Osteocyte (in vitro differentiated cells): ENCODE results near the gene MYO16. TPM values are rescaled to one million over a fixed set of nuclear protein-coding genes. Genes with fewer than 3 reads are reported as not detected.

ENCODE experiments used
- DNase-seq: peaks from one replicate; pipeline ENCODE4 v3.0.0; 2021; ENCODE audit warnings: mixed read lengths; ENCODE audit not compliant: unreplicated experiment; ENCODE audit errors: extremely low spot score
- H3K27ac Mint-ChIP-seq: one replicate; pipeline ENCODE4 v1.8.0; 2021; ENCODE audit warnings: mild to moderate bottlenecking, mixed read lengths; ENCODE audit not compliant: unreplicated experiment
- H3K27me3 Mint-ChIP-seq: one replicate; pipeline ENCODE4 v1.8.0; 2021; ENCODE audit warnings: mixed read lengths; ENCODE audit not compliant: unreplicated experiment
- H3K36me3 Mint-ChIP-seq: one replicate; pipeline ENCODE4 v1.8.0; 2021; ENCODE audit warnings: mixed read lengths; ENCODE audit not compliant: unreplicated experiment
- H3K4me1 Mint-ChIP-seq: one replicate; pipeline ENCODE4 v1.8.0; 2021; ENCODE audit warnings: mixed read lengths; ENCODE audit not compliant: unreplicated experiment
- H3K4me3 Mint-ChIP-seq: one replicate; pipeline ENCODE4 v1.8.0; 2021; ENCODE audit warnings: mild to moderate bottlenecking, moderate library complexity, mixed read lengths; ENCODE audit not compliant: unreplicated experiment
- H3K9me3 Mint-ChIP-seq: one replicate; pipeline ENCODE4 v1.8.0; 2021; ENCODE audit warnings: mixed read lengths; ENCODE audit not compliant: unreplicated experiment
- total RNA-seq: library from RNA; stranded (reverse); gene quantifications from 2 replicates; pipeline ENCODE4 v1.2.1, GENCODE V29; 2021
- TF ChIP-seq, protein P1 (sequence below): fragments of 200-600 bp; sonication (generic); IDR thresholded peaks from 2 replicates; pipeline ENCODE4 v1.5.0; 2021; ENCODE audit warnings: antibody characterized with exemption, mild to moderate bottlenecking, moderate library complexity

MYO16 gene
- total RNA-seq, 1 donor from 2014 or later: 0.13 TPM

DNA sequence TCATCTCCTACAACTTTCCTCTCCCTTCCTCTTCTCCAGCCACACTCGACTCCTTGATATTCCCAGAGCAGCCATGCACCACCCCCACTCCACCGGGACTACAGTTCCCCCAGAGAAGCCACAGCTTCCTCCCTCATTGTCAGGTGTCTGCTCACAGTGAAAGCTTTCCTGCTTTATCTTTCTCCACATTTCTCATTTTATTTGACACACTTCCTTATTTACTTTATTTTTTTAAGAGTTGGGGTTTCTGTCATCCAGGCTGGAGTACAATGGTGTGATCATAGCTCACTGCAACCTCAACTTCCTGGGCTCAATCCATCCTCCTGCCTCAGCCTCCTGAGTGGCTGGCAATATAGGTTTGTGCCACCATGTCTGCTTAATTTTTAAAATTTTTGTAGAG, 464.6 kb downstream of the MYO16 start:
- Mint-ChIP-seq H3K36me3 (no peaks in the 10 kb centered on the region), H3K4me3 (no peak overlapping the region), H3K27me3 (peaks cover 17% of the 10 kb centered on the region)

DNA sequence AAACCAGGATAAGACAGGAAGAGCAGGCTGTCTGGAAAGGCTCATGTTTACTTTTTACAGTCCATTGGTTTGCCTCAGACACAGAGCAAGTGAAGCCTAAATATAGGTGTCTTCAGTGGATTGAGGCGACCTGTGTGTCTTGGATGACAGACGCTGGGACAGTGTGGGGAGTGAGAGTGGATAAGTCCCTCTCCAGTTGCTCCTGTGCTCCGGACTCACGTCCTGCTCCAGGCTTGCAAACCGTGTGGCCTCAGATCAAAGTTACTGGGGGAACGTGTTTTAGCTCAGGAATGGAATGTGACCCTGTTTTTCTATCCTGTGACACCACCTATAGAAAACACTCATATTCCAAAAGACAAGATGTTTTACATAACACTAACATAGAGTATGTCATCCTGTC, 465.7 kb downstream of the MYO16 start:
- TF ChIP-seq, protein P1, sequence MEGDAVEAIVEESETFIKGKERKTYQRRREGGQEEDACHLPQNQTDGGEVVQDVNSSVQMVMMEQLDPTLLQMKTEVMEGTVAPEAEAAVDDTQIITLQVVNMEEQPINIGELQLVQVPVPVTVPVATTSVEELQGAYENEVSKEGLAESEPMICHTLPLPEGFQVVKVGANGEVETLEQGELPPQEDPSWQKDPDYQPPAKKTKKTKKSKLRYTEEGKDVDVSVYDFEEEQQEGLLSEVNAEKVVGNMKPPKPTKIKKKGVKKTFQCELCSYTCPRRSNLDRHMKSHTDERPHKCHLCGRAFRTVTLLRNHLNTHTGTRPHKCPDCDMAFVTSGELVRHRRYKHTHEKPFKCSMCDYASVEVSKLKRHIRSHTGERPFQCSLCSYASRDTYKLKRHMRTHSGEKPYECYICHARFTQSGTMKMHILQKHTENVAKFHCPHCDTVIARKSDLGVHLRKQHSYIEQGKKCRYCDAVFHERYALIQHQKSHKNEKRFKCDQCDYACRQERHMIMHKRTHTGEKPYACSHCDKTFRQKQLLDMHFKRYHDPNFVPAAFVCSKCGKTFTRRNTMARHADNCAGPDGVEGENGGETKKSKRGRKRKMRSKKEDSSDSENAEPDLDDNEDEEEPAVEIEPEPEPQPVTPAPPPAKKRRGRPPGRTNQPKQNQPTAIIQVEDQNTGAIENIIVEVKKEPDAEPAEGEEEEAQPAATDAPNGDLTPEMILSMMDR: no peak
- no peak overlapping the region for H3K4me3 Mint-ChIP-seq
- H3K4me1 Mint-ChIP-seq: peaks cover 7% of the 10 kb centered on the region
- peaks cover 14% of the 10 kb centered on the region for H3K27me3 Mint-ChIP-seq
- peaks cover 13% of the 10 kb centered on the region for H3K9me3 Mint-ChIP-seq
- DNase-seq: no peak
- H3K27ac Mint-ChIP-seq: no peak overlapping the region
- H3K36me3 Mint-ChIP-seq: no peaks in the 10 kb centered on the region

More for the DNA sequence above, 464.6 kb downstream of the MYO16 start:
- peaks cover 7% of the 10 kb centered on the region for H3K4me1 Mint-ChIP-seq
- DNase-seq: no peak
- peaks cover 13% of the 10 kb centered on the region for H3K9me3 Mint-ChIP-seq
- TF ChIP-seq, protein P1: no peak
- H3K27ac Mint-ChIP-seq: no peak overlapping the region

DNA sequence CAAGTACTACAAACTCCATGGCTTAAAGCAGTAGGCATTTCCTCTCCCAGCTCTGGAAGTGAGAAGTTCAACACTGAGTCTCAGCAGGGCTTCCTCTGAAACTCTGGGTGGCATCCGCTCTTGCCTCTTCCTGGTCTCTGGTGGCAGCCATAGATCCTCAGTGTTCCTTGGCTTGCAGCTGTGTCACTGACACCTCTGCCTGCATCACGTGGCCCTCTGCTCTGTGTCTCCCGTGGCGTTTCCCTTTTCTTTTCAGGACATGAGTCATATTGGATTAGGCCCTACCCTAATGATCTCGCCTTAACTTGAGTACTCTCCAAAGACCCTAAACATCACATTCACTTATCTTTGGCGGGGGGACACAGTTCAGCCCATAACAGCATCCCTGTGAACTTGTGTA, 466.7 kb downstream of the MYO16 start:
- TF ChIP-seq, protein P1: no peak
- Mint-ChIP-seq H3K27ac (no peak overlapping the region), H3K27me3 (peaks cover 5% of the 10 kb centered on the region), H3K4me3 (no peak overlapping the region), H3K9me3 (peaks cover 13% of the 10 kb centered on the region), H3K36me3 (no peaks in the 10 kb centered on the region), H3K4me1 (peaks cover 9% of the 10 kb centered on the region)
- DNase-seq: no peak

DNA sequence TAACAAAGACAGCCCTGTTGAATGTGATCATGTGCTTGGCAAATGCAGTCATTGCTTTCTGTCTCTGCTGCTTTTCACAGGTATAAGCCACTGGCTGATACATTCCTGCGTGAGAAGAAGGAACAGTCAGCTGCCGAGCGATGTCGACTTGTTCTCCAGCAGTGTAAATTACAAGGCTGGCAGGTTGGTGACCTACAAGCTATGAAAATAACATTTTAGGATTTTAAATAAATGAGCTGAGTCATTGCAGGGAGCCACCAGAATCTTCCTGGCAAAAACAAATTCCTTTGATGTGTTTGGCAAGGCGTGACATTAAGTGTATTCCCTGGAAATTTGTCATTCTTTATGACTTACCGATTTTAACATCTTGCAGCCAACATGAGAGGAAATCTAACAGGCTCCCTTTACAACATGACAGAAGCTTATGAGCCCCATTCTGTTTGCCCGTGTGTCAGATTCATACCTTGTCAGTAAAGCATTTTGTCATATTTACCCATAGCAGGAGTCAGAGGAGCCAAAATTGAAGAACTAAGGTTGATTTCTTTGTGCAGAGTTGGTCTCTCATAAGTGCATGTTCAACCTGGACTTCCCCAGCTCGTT, 471.4 kb downstream of the MYO16 start:
- TF ChIP-seq, protein P1: no peak
- H3K9me3 Mint-ChIP-seq: peaks cover 8% of the 10 kb centered on the region
- no peaks in the 10 kb centered on the region for H3K27me3 Mint-ChIP-seq
- H3K36me3 Mint-ChIP-seq: no peaks in the 10 kb centered on the region
- peaks cover 7% of the 10 kb centered on the region for H3K4me1 Mint-ChIP-seq
- no peak overlapping the region for H3K4me3 Mint-ChIP-seq
- no peak overlapping the region for H3K27ac Mint-ChIP-seq
- DNase-seq: no peak

DNA sequence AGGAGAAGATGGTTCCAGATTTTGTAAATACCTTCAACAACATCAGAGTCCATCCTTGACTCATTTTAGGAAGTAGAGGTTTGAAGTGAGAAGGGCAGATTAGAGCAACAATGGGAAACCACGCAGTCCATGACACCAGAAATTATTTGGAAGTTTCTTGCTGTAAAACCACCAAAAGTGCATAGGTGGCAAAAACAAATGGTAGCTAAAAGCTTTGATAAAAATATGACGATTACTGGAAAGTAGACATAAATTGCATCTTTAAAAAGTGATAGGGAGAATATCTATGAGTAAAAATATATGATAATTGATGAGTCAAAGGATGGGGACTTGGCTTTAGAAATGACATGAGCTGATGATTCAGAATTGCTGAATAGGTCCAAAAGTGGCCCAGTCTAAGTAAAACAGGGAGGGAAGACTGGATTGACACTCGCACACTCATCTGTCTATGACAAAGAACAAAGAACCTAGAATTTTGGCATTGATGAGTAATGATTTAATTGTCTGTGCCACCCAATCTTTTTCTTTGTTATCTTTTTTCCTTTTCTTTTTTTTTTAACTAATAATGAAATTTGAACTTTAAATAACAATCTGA, 472.2 kb downstream of the MYO16 start:
- TF ChIP-seq, protein P1: no peak
- Mint-ChIP-seq H3K27ac (no peak overlapping the region), H3K36me3 (no peaks in the 10 kb centered on the region), H3K9me3 (peaks cover 8% of the 10 kb centered on the region), H3K27me3 (no peaks in the 10 kb centered on the region), H3K4me1 (peaks cover 2% of the 10 kb centered on the region), H3K4me3 (no peak overlapping the region)
- no peak for DNase-seq
